ENCODE results near the gene EDN1.

Gene EDN1

DNA sequence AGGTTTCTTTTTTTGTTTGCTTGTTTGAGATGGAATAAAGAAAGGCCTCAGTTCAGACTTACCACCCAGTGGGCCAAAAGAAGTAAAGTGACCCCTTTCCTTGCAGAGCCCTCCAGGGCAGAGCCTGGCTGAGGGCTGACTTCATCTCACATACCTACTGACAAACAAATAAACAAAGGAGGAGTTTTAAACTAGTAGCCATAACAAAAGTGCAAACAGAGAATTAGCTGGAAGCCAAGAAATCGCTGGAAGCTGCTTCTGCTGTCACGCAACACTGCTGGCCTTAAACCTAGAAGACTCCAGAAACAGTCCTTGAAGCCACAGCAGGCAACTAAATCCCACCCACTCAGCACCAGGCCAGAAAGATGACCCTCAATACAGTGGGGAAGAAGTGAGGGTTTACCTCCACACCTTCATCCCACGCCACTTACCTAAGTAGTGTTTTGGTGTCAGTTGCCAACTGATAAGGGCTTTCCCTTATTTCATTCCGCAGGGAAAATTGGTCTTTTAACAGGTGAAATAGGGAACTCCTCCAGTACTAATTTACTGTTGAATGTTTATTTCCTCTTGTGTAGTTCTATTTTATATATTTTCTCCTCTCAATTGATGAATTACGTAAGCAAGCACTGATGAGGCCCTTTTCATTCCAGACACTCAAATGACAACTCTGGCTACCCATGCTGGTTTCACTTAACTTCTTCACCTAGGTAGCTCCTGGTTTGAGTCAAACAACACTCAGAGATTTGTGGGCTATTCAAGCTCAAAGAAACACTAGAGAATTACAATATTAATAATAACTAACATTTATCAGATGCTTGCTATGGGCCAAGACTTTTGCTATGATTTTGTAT is 46.2 kb downstream of the EDN1 start:
- H3K4me1 ChIP-seq (ENCODE audit: low read depth, poor library complexity, severe bottlenecking): no peaks in the 10 kb centered on the region
- no peak overlapping the region for H3K9ac ChIP-seq
- H4K20me1 ChIP-seq (ENCODE audit: insufficient read depth): no peaks in the 10 kb centered on the region
- no peaks in the 10 kb centered on the region for H3K27me3 ChIP-seq (ENCODE audit: insufficient read depth, low read depth)
- H3K4me3 ChIP-seq (IDR thresholded peaks at IDR 0.05; ENCODE audit: insufficient read depth, low read depth, low read length): no peak overlapping the region
- H3K27ac ChIP-seq: no peak overlapping the region
- no peak overlapping the region for H2AFZ ChIP-seq (ENCODE audit: low read depth)
- TF ChIP-seq, protein P1, sequence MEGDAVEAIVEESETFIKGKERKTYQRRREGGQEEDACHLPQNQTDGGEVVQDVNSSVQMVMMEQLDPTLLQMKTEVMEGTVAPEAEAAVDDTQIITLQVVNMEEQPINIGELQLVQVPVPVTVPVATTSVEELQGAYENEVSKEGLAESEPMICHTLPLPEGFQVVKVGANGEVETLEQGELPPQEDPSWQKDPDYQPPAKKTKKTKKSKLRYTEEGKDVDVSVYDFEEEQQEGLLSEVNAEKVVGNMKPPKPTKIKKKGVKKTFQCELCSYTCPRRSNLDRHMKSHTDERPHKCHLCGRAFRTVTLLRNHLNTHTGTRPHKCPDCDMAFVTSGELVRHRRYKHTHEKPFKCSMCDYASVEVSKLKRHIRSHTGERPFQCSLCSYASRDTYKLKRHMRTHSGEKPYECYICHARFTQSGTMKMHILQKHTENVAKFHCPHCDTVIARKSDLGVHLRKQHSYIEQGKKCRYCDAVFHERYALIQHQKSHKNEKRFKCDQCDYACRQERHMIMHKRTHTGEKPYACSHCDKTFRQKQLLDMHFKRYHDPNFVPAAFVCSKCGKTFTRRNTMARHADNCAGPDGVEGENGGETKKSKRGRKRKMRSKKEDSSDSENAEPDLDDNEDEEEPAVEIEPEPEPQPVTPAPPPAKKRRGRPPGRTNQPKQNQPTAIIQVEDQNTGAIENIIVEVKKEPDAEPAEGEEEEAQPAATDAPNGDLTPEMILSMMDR (conservative IDR thresholded peaks at IDR 0.05; ENCODE audit: low read depth, low read length): no peak
- no peaks in the 10 kb centered on the region for H3K36me3 ChIP-seq (ENCODE audit: insufficient read depth)
- no peak overlapping the region for H3K4me2 ChIP-seq
- H3K79me2 ChIP-seq (ENCODE audit: insufficient read depth, low read depth): no peaks in the 10 kb centered on the region

DNA sequence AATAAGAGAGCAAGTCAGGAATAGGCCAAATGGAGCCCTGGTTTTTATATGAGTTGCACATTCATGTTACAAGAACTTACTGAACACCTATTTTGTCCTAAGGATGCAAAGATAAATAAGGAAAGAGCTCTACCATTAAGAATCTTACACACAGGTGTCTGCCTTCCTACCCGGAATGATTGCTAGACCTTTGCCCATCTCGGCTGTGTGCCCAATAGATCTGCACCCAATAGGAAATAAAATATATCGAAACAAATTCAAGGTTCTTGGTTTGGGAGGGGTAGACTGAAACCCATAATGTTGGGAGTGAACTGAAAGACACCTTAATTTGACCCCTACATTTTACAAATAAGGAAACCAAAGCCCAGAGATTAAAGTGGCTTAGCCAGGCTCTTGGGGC is 48.9 kb downstream of the EDN1 start:
- Histone ChIP-seq H3K9ac (no peak overlapping the region), H3K27ac (no peak overlapping the region), H4K20me1 (ENCODE audit: insufficient read depth) (no peaks in the 10 kb centered on the region), H3K27me3 (ENCODE audit: insufficient read depth, low read depth) (no peaks in the 10 kb centered on the region), H2AFZ (ENCODE audit: low read depth) (no peak overlapping the region), H3K4me3 (IDR thresholded peaks at IDR 0.05; ENCODE audit: insufficient read depth, low read depth, low read length) (no peak overlapping the region), H3K79me2 (ENCODE audit: insufficient read depth, low read depth) (no peaks in the 10 kb centered on the region), H3K36me3 (ENCODE audit: insufficient read depth) (no peaks in the 10 kb centered on the region), H3K4me2 (no peak overlapping the region), H3K4me1 (ENCODE audit: low read depth, poor library complexity, severe bottlenecking) (no peaks in the 10 kb centered on the region)
- TF ChIP-seq, protein P1 (conservative IDR thresholded peaks at IDR 0.05; ENCODE audit: low read depth, low read length): no peak

GRCh38 chr6:12339808-12340487 is 49.8 kb downstream of the EDN1 start:
- TF ChIP-seq, protein P1 (conservative IDR thresholded peaks at IDR 0.05; ENCODE audit: low read depth, low read length): no peak
- Histone ChIP-seq H3K36me3 (ENCODE audit: insufficient read depth) (no peaks in the 10 kb centered on the region), H3K27ac (no peak overlapping the region), H3K9ac (no peak overlapping the region), H3K4me2 (no peak overlapping the region), H3K4me3 (IDR thresholded peaks at IDR 0.05; ENCODE audit: insufficient read depth, low read depth, low read length) (no peak overlapping the region), H3K79me2 (ENCODE audit: insufficient read depth, low read depth) (no peaks in the 10 kb centered on the region), H3K27me3 (ENCODE audit: insufficient read depth, low read depth) (no peaks in the 10 kb centered on the region), H4K20me1 (ENCODE audit: insufficient read depth) (no peaks in the 10 kb centered on the region), H2AFZ (ENCODE audit: low read depth) (no peak overlapping the region), H3K4me1 (ENCODE audit: low read depth, poor library complexity, severe bottlenecking) (no peaks in the 10 kb centered on the region)

DNA sequence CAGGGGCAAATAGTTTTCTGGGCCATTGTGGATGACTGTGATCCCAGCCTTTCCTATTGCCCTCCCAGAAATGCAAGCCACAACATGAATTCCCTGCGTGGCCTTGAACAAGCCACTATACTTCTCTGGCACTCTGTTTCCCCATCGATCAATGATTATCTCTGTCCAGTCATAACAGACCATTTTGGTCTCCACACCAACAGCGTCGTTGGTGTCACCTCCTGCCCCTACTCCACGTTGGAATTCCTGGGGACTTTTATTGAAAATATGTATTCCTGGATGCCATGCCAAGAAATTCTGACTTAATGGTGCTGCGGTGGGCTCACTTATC is 50.3 kb downstream of the EDN1 start:
- no peaks in the 10 kb centered on the region for H4K20me1 ChIP-seq (ENCODE audit: insufficient read depth)

More for the DNA sequence above, 50.3 kb downstream of the EDN1 start:
- Histone ChIP-seq H2AFZ (ENCODE audit: low read depth) (no peak overlapping the region), H3K36me3 (ENCODE audit: insufficient read depth) (no peaks in the 10 kb centered on the region), H3K4me3 (IDR thresholded peaks at IDR 0.05; ENCODE audit: insufficient read depth, low read depth, low read length) (no peak overlapping the region), H3K9ac (no peak overlapping the region), H3K4me2 (no peak overlapping the region), H3K4me1 (ENCODE audit: low read depth, poor library complexity, severe bottlenecking) (no peaks in the 10 kb centered on the region), H3K79me2 (ENCODE audit: insufficient read depth, low read depth) (no peaks in the 10 kb centered on the region), H3K27me3 (ENCODE audit: insufficient read depth, low read depth) (no peaks in the 10 kb centered on the region), H3K27ac (no peak overlapping the region)
- TF ChIP-seq, protein P1 (conservative IDR thresholded peaks at IDR 0.05; ENCODE audit: low read depth, low read length): no peak
